Stimulated activated CD4-positive, alpha-beta T cell treated with anti-CD3 and anti-CD28 coated beads, Interleukin-2, amount 100 ng/mL, for 4 hours (primary cell): ENCODE measurements around the gene ANO4.

Experiments used
- DNase-seq: peaks from one replicate; pipeline ENCODE4 v3.0.0-alpha.2; 2020; ENCODE audit warnings: low read depth

The ANO4 gene

DNA sequence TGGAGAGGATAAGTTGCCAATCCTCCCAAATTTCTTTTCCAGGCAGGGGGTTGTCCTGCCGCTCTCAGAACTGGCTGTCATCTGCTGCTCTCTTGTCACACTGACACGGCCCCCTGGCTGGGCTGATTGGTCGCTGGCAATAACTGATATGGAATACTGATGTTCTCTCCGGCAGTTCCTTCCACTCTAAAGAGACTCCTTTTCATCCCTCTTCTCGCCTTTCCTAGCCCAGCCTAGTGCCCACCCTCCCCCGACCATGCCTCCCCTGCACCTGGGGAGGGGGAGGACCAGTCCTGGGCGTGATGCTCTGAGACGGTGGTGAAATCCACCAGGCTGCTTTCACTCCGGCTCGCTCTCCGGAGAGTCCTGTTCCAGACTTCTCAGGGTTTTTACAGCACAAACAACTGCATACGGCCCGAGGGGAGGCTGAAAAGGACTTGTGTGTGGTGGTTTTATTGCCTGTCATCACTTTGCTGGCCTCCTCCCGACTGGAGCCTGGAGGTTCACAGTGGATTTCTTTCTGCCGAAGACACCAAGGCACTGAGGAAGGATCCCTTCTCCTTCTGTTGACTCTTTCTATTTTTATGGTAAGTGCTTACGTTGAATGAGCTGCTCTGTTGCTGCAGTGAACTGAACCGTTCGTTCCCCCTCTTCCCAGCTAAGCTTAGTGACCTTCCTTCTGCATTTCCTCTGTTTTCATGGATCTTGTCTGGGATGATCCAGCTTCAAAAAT is at the start of gene ANO4:
Gene ANO4 (plus strand): TSS at position 336 of the 733 bp plus-strand sequence. CDS start 107,010 bp downstream, outside the sequence.
- no peak for DNase-seq

DNA sequence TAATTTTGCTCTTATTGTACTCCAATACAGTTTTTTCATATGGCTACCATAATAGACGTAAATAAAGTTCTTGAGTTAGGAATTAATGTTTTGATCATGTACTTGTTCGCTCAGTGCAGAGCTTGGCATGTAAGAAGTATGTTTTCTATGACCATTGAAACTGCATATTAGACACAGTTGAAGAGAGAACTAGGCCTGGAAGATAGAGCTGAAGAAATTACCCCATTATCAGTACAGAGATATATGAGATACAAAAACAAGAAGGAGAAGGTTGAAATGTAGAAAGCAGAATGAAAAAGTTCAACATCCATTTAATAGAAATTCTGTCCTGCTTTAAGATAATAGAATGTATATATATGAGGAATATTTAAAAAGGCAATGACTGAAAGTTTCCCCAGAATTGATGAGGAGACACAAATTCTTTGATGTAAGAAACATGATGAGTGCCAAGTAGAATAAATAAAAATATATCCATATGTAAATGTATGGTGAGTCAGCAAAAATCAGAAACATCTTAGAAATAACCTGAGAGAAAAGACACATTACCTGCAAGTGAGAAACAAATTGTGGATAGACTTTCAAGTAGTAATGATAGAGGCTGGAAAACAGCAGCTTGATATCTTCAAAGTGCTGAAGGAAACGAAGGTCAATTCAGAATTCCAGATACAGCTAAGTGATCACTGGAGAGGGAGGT is 49.1 kb upstream of the ANO4 start:
- no peak for DNase-seq

DNA sequence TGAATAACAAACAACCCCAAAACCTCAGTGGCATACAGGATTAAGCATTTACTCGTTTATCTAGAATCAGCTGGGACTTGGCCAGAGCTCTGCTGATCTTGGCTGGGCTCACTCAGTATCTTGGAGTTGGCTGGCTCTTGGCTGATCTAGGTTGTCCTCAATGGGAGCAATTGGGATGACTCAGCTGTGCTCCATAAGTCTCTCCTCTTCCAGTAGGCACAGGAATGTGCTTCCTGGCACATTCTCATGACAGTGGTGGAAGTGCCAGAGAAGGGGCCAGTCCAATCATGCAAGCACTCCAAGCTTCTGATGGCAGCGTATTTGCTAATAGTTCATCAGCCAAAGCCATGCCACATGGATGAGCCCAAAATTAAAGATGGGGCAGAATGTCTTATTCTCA is 41.7 kb upstream of the ANO4 start:
- DNase-seq = no peak

DNA sequence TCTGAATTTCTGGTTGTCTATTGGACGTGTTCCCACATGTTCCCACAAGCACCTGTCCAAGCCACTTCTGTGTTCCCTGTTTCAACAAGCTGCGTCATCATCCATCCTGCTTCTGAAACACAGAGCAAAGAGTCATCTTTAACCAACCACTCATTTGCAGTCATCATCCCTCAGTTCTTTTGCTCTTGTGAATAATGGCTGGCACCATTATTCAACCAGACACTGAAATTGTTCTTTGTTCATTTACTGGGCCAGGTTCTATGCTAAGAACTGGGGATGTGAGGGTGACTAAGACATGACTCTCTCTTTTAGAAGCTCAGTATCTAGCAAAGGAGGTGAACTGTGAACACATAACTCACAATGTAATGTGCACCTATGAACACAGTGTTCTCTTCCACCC is 40.7 kb upstream of the ANO4 start:
- DNase-seq = no peak

DNA sequence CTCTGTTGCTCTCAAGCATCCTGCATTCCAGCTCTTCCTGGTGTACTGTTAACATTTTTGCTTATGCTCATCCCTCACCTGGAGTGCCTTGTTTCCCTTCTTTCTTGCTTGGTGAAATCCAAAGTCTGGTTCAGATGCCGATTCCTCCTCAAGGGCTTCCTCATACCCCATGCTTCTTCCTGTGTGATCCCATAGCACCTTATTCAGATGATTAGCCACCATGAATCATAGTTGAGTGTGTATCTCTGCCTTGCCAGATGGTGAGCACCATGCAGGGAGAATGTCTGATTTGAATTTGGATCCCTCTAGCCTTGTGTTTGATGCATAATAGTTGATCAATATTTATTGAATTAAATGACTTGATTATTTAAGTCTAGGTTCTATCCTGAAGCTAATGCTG is 39.4 kb upstream of the ANO4 start:
- DNase-seq = no peak

DNA sequence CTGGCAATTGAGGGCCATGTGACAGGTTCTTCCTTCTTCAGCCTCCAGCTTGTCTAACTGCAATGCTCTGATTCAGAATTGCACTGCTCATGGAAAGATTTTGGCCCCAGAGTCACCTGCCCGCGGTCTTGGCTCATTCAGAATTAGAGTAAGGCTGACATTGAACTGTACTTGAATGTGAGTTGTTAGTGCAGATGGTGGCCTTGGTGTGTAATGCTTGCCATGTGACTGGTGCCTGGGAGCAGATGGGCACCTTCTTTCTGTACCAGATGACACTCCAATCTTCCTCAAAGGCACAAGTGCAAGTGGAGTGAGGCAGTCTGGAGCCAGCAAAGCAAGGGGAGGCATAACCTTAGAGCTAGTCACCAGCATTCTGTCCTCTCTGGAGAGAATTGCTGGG is 36.5 kb upstream of the ANO4 start:
- no peak for DNase-seq

DNA sequence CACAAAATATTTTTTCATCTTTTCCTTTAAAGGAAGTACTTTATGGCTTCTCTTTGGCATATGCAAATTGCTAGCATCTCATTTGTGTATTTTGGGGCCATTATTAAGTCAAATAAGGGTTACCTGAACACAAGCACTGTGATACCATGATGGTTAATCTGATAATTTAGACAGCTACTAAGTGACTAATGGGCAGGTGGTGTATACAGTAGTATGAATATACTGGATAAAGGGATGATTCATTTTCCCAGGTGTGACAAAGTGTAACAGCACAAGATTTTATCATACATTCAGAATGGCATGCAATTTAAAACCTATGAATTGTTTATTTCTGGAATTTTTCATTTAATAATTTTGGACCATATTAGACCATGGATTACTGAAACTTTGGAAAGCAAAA is 27.2 kb upstream of the ANO4 start:
- no peak for DNase-seq

DNA sequence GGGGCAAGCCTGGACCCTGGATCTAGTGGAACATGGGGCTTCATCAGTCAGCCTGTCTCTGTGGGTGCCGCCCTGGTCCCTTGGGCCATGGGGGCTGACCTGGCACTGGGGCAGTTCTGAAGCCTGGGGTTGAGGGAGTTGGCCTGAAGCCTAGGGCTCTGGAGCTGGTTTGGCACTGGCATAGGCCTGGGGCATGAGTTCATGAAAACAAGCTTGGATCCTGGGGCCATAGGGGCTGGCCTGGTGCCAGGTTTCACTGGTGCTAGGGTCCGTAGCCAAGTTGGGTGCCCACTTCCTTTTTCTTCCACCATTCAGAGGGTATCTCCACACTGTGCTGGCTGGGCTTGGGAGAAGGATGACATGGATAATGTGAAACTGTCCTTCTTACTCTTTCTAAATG is 26.6 kb upstream of the ANO4 start:
- DNase-seq = no peak

DNA sequence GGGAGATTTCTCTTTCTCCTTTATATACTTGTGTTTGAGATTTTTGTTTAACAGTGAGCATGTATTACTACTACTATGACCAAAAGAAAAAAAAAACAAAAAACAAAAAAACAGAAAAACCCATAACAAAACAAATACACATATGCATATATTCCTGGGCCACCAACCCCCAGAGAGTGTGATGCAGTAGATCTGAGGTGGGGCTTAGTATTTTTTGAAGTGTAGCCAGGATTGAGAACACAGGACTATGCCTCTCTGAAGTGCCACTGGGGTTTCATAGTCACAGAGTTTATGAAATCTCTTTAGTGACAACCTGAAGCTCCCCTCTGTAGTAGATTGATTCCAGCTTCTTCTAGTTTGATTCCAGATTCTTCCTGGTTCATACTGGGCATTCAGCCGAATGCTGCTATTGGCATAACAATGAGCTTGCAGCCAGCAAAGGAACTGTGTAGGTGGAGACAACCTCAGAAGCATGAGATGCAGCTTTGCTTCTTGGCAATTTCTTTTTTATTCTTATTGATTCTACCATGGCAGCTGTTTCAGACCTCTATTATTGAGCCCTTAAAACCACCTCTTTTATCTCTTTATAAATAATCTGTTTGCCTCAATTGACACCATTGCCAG is 15.5 kb upstream of the ANO4 start:
- no peak for DNase-seq

DNA sequence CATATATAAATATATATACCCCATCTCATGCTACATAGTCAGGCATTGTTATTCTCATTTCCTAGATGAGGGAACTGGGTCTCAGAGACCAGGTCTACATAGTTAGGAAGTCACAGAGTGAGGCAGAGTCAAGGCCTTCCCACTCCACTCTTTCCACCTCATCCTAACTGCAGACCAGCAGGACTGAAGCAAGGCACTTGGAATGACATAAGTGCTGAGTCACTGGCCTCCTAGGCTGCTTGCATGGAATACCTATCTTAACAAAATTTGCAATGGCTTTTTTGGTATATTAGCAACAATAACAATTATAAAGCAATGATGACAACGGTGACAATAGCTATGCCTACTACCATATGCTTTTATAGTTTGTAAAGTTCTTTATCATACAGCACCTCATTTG is 5.4 kb upstream of the ANO4 start:
- DNase-seq = no peak

DNA sequence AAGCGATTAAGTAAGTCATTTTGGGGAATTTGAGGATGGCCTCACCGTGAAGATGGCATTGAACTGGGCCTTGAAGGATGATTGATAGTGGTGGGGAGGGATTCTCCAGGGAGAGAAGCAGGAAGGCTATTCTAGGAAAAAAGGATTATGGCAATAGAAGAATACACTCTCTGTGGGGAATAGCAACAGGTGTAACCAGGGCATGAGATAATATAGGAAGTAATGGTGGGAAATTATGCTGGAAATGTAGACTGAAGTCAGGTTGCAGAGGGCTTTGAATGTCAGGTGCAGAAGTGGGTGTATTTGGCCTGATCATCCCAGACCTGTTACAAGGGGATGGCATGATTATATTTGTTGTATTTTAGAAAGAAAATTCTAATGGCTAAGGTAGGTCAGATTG is 4.6 kb upstream of the ANO4 start:
- no peak for DNase-seq

DNA sequence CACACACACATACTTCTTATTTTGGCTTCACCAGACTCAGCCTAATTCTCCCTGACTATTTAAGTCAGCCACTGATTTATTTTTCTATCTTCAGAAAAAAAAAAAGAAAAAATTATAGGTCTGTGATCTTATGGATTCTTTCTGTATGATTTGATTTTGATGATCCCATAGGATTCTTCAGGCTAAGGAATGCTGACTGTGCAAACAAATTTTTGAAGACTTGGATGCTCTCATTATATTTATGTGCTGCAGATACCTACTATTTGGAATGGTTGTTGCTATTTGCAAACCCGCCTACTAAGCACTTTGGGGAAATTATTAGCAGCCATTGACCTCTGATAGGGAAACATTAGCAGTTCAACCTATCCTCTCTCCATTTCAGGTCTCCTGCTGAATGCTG is 4.0 kb upstream of the ANO4 start:
- no peak for DNase-seq

DNA sequence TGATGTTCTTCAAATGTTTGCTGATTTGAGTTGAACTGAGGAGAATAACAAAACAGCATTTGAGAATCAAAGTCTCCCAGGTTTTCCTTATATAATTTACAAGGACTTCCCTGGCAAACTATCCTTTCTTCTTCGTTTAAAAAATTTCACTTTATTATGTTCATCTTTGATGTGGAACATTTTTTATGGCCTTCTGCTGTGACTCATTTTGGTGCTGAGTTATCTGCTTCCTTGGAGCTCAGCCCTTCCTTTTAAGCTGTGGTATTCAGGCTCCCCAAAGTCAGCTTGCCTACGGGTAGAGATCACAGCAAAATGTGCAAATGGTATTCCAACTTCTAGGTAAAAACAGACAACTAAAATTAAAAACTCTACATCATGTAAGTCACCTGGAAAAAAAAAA is 1.4 kb upstream of the ANO4 start:
- no peak for DNase-seq

DNA sequence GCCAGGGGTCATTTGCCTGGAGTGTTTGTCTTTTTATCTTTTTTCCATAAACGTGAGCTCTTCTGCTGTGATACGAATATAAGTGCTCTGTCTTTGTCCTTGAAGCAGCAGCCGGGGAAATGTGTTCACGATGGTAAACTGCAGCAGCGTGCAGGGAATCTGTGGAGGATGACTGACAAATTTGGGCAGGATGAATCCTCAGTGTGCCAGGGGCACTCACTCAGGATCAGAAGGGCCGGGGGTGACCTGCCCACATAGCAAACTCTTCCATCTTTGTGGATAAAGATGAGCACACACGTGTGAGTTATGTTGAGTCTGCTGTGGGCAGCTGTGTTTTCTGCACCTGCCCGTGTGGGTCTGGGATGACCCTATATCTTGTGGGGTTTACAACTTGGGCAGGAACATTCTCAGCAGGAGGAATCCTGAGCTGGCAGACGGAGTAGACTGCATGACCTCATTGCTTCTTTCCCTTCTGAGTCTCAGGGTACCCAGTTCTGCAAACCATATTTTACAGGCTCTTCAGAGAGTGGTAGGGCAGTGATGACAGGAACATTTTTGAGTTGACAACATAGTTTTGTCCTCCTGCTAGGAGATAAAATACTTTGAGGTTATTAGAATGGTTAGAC is 711 bp downstream of the ANO4 start:
- no peak for DNase-seq

DNA sequence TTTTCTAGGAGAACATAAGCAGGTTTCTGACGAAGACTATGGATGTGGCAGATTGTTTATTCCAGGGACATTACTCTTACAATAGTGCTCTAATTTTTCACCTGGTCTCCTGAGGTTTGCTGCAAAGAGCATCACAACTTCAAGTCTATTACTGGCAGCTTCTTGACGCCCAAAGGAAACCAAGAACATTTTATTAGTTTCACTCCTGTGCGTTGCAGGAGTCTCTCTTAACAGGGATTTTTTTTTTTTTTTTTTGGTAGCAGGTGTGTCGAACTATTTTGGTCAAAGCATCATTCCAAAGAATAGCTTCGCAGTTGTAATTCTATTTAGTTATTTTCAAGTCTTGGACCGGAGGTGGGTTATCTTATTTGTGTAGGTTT is 1.2 kb downstream of the ANO4 start:
- no peak for DNase-seq

DNA sequence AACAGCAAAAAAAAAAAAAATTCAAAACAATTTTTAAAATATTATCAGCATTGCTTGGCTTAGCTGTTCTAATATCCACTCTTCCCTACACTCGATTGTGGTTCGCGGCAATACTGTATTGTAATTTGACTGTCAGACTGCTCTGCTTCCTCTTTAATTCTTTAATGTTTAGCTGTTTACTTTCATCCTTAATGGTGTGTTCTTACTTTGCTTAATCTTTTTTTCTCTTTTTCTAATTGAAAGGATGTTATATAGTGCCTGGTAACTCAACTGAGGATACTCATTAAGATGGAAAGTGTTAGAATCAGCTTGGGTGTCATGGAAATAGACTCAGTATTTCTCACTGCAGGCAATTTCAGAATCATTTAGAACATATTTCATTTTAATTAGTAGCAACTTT is 2.0 kb downstream of the ANO4 start:
- DNase-seq = no peak

DNA sequence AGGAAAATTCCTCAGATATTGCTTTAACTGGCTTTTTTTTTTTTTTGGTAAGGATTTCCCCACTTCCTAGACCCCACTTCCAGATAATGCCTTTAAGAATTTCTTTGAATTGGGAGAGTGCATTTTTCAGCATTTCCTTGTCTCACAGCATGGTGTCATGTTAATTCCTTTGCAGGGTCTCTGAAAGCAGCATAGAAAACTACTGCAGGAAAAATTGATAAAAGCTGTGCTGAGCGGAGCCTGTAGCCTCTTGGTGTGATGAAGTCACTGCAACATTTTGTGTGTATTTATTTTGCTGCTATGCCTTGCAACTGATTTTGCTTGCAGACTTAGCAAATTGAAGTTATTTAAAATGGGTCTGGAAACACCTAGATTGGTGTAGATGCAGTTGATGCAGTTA is 2.7 kb downstream of the ANO4 start:
- no peak for DNase-seq

DNA sequence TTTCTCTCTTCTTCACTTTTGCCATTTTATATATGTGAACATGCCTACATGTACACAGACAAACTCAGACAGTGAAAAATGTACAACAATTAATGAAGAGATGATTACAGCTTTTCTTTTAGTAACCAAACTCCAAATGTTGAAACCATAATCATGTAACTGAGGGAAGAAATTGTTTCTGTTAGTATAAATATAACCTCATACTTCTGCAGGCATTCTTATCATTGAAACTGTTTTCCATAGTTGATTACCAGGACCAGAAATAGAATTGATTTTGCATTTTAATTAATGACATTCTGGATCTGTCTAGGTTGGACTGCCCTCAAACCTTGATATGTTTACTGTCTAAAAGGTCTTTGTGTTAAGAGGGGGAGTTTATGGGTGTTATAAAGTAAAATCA is 3.2 kb downstream of the ANO4 start:
- DNase-seq = no peak

DNA sequence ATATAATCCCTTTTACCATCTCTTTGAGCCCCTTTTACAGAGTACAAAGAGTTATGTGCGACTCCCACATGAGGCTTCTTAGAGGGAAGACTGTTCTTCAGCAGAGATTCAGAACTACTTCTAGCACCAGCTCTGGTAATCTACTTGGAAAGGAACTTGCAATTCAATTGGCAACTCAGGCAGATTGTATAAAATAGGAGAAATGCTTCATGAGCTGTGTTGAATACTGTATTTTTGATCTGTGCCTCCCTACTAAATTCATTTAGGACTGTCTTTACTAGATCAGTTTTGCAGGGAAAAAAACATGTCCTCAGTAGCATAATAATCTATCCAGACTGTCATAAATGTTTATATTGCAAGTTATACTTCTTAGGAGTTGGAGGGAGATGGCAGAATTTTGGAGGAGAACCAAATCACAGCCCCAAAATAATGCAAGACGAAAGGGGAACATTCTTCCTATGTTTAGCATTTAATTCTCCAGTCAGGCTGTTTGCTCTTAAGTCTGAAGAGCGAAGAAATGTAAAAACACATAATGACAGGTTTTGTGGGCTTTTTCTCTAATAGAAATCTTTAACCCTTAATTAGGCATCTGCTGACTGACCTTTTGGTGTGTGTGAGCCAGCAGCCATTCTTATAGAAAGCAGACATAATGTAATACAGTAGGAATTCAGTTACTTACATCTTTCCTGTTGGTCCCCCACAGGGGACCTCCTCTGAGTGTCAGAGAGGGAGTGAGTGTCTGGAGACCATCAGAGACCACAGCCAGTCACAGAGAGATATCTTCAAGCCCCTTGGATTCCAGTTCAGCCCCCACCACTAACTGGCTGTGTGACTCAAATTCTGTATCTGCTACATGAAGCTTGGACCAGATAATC is 3.9 kb downstream of the ANO4 start:
- no peak for DNase-seq

DNA sequence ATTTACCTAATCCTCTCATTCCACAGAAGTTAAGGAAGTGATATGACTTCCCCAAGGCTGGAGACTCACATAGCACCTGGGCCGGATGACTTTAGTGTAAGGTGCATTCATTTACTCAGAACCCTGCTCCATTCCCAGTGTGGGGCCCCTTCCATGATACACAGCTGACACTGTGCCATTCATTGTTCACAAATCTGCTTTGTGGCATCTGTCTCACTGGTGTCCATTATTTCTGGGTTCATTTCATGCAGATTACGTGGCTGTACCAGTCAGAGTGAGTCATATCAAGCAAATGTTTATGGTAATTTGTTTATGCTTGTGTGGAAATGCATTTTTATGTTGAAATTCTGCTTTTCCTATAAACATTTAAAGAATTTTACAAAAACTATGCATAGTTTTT is 5.2 kb downstream of the ANO4 start:
- no peak for DNase-seq

DNA sequence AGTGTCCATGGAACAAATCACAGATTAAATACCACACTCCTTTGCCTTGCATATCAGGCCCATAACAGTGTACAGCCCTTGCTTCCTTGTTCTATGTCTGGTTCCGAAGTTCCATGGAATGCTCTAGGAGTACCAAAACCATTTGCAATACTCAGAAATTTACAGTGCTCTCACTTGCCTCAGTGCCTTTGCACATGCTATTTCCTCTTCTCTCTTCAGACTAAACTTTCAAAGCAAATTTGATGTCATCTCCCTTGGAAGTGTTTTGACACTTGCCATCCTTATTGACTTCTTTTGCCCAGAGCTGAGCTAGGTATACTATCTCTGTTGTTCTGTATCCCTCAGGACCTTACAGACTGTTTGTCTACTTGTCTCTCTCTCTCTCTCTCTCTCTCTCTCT is 6.1 kb downstream of the ANO4 start:
- DNase-seq = no peak

DNA sequence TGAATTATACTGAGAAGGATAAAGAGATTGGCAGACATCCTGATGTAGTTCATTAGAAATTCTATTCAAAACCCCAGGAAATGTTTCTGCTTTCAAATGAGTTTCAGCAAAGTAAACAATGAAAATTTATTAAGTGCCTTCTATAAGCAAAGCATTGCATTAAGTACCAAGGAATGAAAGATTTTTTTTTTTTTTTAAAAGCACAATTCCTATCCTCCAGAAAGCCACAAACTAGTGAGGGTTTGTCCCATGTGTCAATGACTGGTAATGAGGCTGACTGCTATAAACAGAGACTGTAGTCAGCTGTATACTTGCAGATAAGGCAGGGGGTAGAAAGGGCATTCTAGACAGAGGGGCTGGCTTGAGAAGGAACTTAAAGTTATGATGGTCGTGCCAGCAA is 6.7 kb downstream of the ANO4 start:
- DNase-seq = no peak
